A549 (cell line): ENCODE results near the gene CD83. TPM values are rescaled to one million over a fixed set of nuclear protein-coding genes. Genes with fewer than 3 reads are reported as not detected.

Experiments
- ATAC-seq, 2 experiments: fragments of 200-7000 bp in 1 of 2; fragments of >200 bp in 1 of 2; cut with Nextera tagmentation in 1 of 2; cut with Tn5 transposase in 1 of 2; 3 replicates each; pipeline versions ENCODE4 v1.8.0 to v1.9.1; 2018 to 2020; ENCODE audit warnings: mild to moderate bottlenecking in 1 of 2, moderate library complexity in 1 of 2
- CTCF ChIA-PET: fragments of 300-600 bp; sonication (Branson Sonifier 250); formaldehyde crosslinking; extraction: SDS; loops from one replicate; lab custom pipeline; 2021; ENCODE audit warnings: antibody characterized with exemption, inconsistent platforms; lab: Yijun Ruan, JAX
- POLR2A ChIA-PET: fragments of 350-600 bp; formaldehyde crosslinking; extraction: SDS; loops from one replicate; lab custom pipeline; 2021; ENCODE audit warnings: antibody characterized with exemption, inconsistent platforms; lab: Yijun Ruan, JAX
- DNase-seq, 2 experiments: peaks; one replicate each; pipeline versions ENCODE4 v3.0.0 to v3.0.0-alpha.2; 2011 to 2016; ENCODE audit warnings: low read depth in 1 of 2, low spot score in 1 of 2
- FAIRE-seq: peaks from 2 replicates; lab custom pipeline; 2011; peaks lifted over from hg19 to GRCh38; lab: Jason Lieb, UNC
- H3K27ac ChIP-seq, 2 experiments: fragments of >200 bp; sonication (Bioruptor Twin); formaldehyde crosslinking; 3 replicates each; pipeline ENCODE4 v1.5.1; 2016 to 2017
- H3K4me1 ChIP-seq: fragments of >200 bp; sonication (Bioruptor Twin); formaldehyde crosslinking; 3 replicates; pipeline ENCODE4 v1.6.1; 2016
- H3K4me2 ChIP-seq: fragments of >200 bp; sonication (Bioruptor Twin); formaldehyde crosslinking; 3 replicates; pipeline ENCODE4 v1.6.1; 2016
- H3K4me3 ChIP-seq: fragments of >200 bp; sonication (Bioruptor Twin); formaldehyde crosslinking; 3 replicates; pipeline ENCODE4 v1.5.1; 2016
- H3K9me3 ChIP-seq: fragments of >200 bp; sonication (Bioruptor Twin); formaldehyde crosslinking; 3 replicates; pipeline ENCODE4 v1.6.1; 2016
- BHLHE40 ChIP-seq: IDR thresholded peaks from 2 replicates; pipeline ENCODE4 v1.6.1; 2012; ENCODE audit warnings: low read depth, low read length, inconsistent platforms
- EP300 ChIP-seq, 2 experiments: fragments of >200 bp; sonication (Bioruptor Twin); formaldehyde crosslinking; IDR thresholded peaks; 2 replicates in 1 of 2; 3 replicates in 1 of 2; pipeline ENCODE4 v1.6.1; 2016 to 2017
- ESRRA ChIP-seq: fragments of 150-350 bp; IDR thresholded peaks from 2 replicates; pipeline ENCODE4 v1.6.1; 2014; ENCODE audit warnings: mild to moderate bottlenecking, low read length, borderline replicate concordance
- FOSL2 ChIP-seq, 2 experiments: fragments of 450-650 bp in 1 of 2; fragments of >200 bp in 1 of 2; sonication (Bioruptor Twin) in 1 of 2; formaldehyde crosslinking; IDR thresholded peaks; 2 replicates each; pipeline versions ENCODE4 v1.5.0 to v1.6.1; 2016 to 2020; ENCODE audit warnings: mild to moderate bottlenecking in 1 of 2, moderate library complexity in 1 of 2
- FOXS1 ChIP-seq: fragments of 250-450 bp; sonication (Bioruptor Pico); IDR thresholded peaks from 2 replicates; pipeline ENCODE4 v1.5.0; 2020; ENCODE audit warnings: mild to moderate bottlenecking, moderate library complexity
- HDAC2 ChIP-seq: fragments of 200-600 bp; sonication (generic); IDR thresholded peaks from 2 replicates; pipeline ENCODE4 v1.6.1; 2016
- HES2 ChIP-seq: fragments of >200 bp; sonication (Bioruptor Twin); formaldehyde crosslinking; IDR thresholded peaks from 2 replicates; pipeline ENCODE4 v1.6.1; 2016
- JUN ChIP-seq, 2 experiments: fragments of >200 bp; sonication (Bioruptor Twin); formaldehyde crosslinking; IDR thresholded peaks; 2 replicates in 1 of 2; 3 replicates in 1 of 2; pipeline ENCODE4 v1.6.1; 2016 to 2017
- JUNB ChIP-seq: fragments of >200 bp; sonication (Bioruptor Twin); formaldehyde crosslinking; IDR thresholded peaks from 2 replicates; pipeline ENCODE4 v1.6.1; 2016
- KDM5A ChIP-seq: fragments of 200-600 bp; sonication (generic); IDR thresholded peaks from 2 replicates; pipeline ENCODE4 v1.6.1; 2016; ENCODE audit warnings: antibody characterized with exemption, mild to moderate bottlenecking
- NPAS2 ChIP-seq: fragments of 250-450 bp; sonication (Bioruptor Pico); IDR thresholded peaks from 2 replicates; pipeline ENCODE4 v1.8.0; 2022; ENCODE audit warnings: mild to moderate bottlenecking, moderate library complexity, borderline replicate concordance
- PHF8 ChIP-seq: fragments of 200-600 bp; sonication (generic); IDR thresholded peaks from 2 replicates; pipeline ENCODE4 v1.6.1; 2016; ENCODE audit warnings: low read depth, mild to moderate bottlenecking, antibody characterized with exemption, moderate library complexity, borderline replicate concordance
- RARB ChIP-seq: fragments of 250-450 bp; sonication (Bioruptor Pico); IDR thresholded peaks from 2 replicates; pipeline ENCODE4 v1.8.0; 2021; ENCODE audit warnings: mild to moderate bottlenecking, moderate library complexity
- RCOR1 ChIP-seq: fragments of 150-350 bp; IDR thresholded peaks from 2 replicates; pipeline ENCODE4 v1.6.1; 2014; ENCODE audit warnings: antibody characterized with exemption, low read length, low read depth
- REST ChIP-seq: fragments of 200-600 bp; sonication (generic); IDR thresholded peaks from 2 replicates; pipeline ENCODE4 v1.6.1; 2016; ENCODE audit warnings: antibody characterized with exemption, mild to moderate bottlenecking, moderate library complexity
- RFX5 ChIP-seq: fragments of 450-650 bp; IDR thresholded peaks from 2 replicates; pipeline ENCODE4 v1.7.1; 2014; ENCODE audit warnings: antibody characterized with exemption, mild to moderate bottlenecking, moderate library complexity
- RNF2 ChIP-seq: fragments of 200-600 bp; sonication (generic); IDR thresholded peaks from 2 replicates; pipeline ENCODE4 v1.6.1; 2016; ENCODE audit warnings: low read depth, mild to moderate bottlenecking, antibody characterized with exemption, moderate library complexity, borderline replicate concordance
- SMC3 ChIP-seq: fragments of >200 bp; sonication (Bioruptor Twin); formaldehyde crosslinking; IDR thresholded peaks from 3 replicates; pipeline ENCODE4 v1.6.1; 2018; ENCODE audit warnings: inconsistent platforms
- WGBS: methylation state at CpG from one replicate; pipeline ENCODE4 v1.1.6; 2017; ENCODE audit errors: missing lambda C conversion rate; 5-methylcytosine and 5-hydroxymethylcytosine counted together
- polyA plus RNA-seq, 4 experiments: library from polyadenylated mRNA; depleted of rRNA in 3 of 4; stranded (reverse); fragments of >200 nt; fragmentation: RNase III in 1 of 4; extraction: RNeasy Plus Mini Kit Qiagen cat#74134 plus additional on column Dnase treatment in 1 of 4; gene quantifications; 2 replicates in 3 of 4; 3 replicates in 1 of 4; pipeline ENCODE4 v1.2.3, GENCODE V29; 2011 to 2017

Gene CD83
- polyA plus RNA-seq, 2 of the 4 experiments (the other 2 are of a cell fraction) = 0.79 to 0.94 TPM

GRCh38 chr6:14118091-14118439 lies 493 bp downstream of the CD83 start:
- ATAC-seq (no peak; a peak in 1 of 6 replicates), FAIRE-seq (no peak), DNase-seq (no peak)
- CTCF ChIA-PET = interaction anchor here (1.3 to 1.4 kb wide), 3 partner anchors 9 to 51 kb away, joined by 3 read pairs; no protein-coding TSS in a partner anchor
- H3K4me2 ChIP-seq = peak overlapping the region; percentile 95
- no CpG with 5 or more reads among the region's 10 CpGs for WGBS
- no peak for TF ChIP-seq FOXS1 (CRISPR knock-in tag)
- TF ChIP-seq, all 56 proteins: peak for 0
- Histone ChIP-seq H3K27ac (peak overlapping the region; percentile 76 to 93; a peak in 4 of 6 replicates), H3K4me3 (peak overlapping the region; percentile 91), H3K9me3 (no peaks in the 10 kb centered on the region), H3K4me1 (no peaks in the 10 kb centered on the region)
- POLR2A ChIA-PET = no interaction called here

GRCh38 chr6:14118446-14118845 lies 874 bp downstream of the CD83 start:
- POLR2A ChIA-PET = no interaction called here
- CTCF ChIA-PET = interaction anchor here (1.3 to 1.4 kb wide), 3 partner anchors 9 to 51 kb away, joined by 3 read pairs; no protein-coding TSS in a partner anchor

GRCh38 chr6:14119784-14120183 lies 2.2 kb downstream of the CD83 start:
- H3K4me3 ChIP-seq = no peak overlapping the region
- H3K4me1 ChIP-seq = no peaks in the 10 kb centered on the region
- ATAC-seq (no peak), DNase-seq (no peak), FAIRE-seq (no peak)
- H3K27ac ChIP-seq = no peak overlapping the region
- no peak overlapping the region for H3K4me2 ChIP-seq
- CTCF ChIA-PET = interaction anchor here (0.7 to 2.1 kb wide), 3 partner anchors 10 to 211 kb away, joined by 3 to 14 read pairs (median 3); no protein-coding TSS in a partner anchor
- no peak for TF ChIP-seq HDAC2
- TF ChIP-seq PHF8 = no peak
- no peak for TF ChIP-seq KDM5A
- TF ChIP-seq RFX5 = no peak
- no peak for TF ChIP-seq HES2
- no peak for TF ChIP-seq REST
- no peak for TF ChIP-seq JUNB
- no peak for TF ChIP-seq SMC3
- no peak for TF ChIP-seq RARB
- TF ChIP-seq RNF2 = no peak
- no peak for TF ChIP-seq JUN (IDR thresholded peaks at IDR 0.05)
- WGBS = 73% methylated on average over 7 of the region's 7 CpGs
- no peaks in the 10 kb centered on the region for H3K9me3 ChIP-seq
- POLR2A ChIA-PET = no interaction called here

More at GRCh38 chr6:14118446-14118845, 874 bp downstream of the CD83 start:
- no peak for FAIRE-seq
- no peak overlapping the region for H3K27ac ChIP-seq
- no peak for DNase-seq
- no peaks in the 10 kb centered on the region for H3K4me1 ChIP-seq
- no peak overlapping the region for H3K4me3 ChIP-seq
- no CpG with 5 or more reads among the region's 2 CpGs for WGBS
- H3K9me3 ChIP-seq = no peaks in the 10 kb centered on the region
- TF ChIP-seq BHLHE40 = no peak
- TF ChIP-seq, all 56 proteins: peak for 0
- no peak overlapping the region; the same call in 2 of the 3 replicates for H3K4me2 ChIP-seq
- ATAC-seq = no peak

- ChIA-PET POLR2A (no interaction called here), CTCF (interaction anchor here (1.5 to 2.1 kb wide), 2 partner anchors 9 to 212 kb away, joined by 3 to 14 read pairs; no protein-coding TSS in a partner anchor)
- WGBS = 82% methylated on average over 1 of the region's 1 CpG
- DNase-seq (no peak), ATAC-seq (no peak), FAIRE-seq (no peak)
- no peaks in the 10 kb centered on the region for H3K9me3 ChIP-seq
- TF ChIP-seq ESRRA (no peak), NPAS2 (CRISPR knock-in tag) (no peak), FOSL2 (IDR thresholded peaks at IDR 0.05) (no peak), FOSL2 (CRISPR knock-in tag; IDR thresholded peaks at IDR 0.05) (no peak), RFX5 (no peak), EP300 (IDR thresholded peaks at IDR 0.05) (no peak), SMC3 (no peak), RCOR1 (no peak)
- no peak overlapping the region for H3K4me2 ChIP-seq
- H3K4me1 ChIP-seq = no peaks in the 10 kb centered on the region
- H3K27ac ChIP-seq = no peak overlapping the region
- no peak overlapping the region for H3K4me3 ChIP-seq
These were observed 3.0 kb downstream of the CD83 start for GRCh38 chr6:14120546-14120945.
